Suprapubic skin (tissue), 4 donors: Measurements from ENCODE around the gene PHPT1.

Experiments used
- POLR2A ChIP-seq, 2 donors: fragments of 450-650 bp; IDR thresholded peaks; one replicate each; pipeline ENCODE4 v1.6.1; 2017; ENCODE audit warnings: antibody characterized with exemption in 2 of 2, mild to moderate bottlenecking in 2 of 2, moderate library complexity in 2 of 2
- POLR2AphosphoS5 ChIP-seq, 3 donors: sonication (generic); formaldehyde crosslinking; IDR thresholded peaks; one replicate each; pipeline ENCODE4 v1.6.1; 2017; ENCODE audit warnings: antibody characterized with exemption in 3 of 3
- TF ChIP-seq, protein P1 (sequence below), 2 donors: fragments of 200-600 bp in 1 of 2; fragments of 450-650 bp in 1 of 2; sonication (generic) in 1 of 2; IDR thresholded peaks; one replicate each; pipeline ENCODE4 v1.5.1; 2016 to 2019; ENCODE audit warnings: antibody characterized with exemption in 2 of 2, mild to moderate bottlenecking in 1 of 2, moderate library complexity in 1 of 2

DNA sequence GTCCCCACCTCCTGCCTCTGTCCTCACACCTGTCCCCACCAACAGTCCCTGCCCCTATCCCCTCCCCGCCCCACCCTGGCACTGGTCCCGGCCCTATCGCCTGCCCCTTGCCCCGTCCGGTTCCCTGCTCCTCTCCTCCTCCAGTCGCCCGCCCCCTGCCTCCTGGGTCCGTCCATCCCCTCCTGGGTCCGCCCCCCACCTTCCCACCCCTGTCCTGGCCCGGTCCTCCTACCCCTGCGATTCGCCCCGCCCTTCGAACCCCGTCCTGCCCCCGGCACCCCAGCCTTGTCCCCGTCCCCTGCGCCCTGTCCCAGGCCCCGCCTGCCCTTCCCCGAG is 16.5 kb downstream of the PHPT1 start:
- TF ChIP-seq, protein P1, sequence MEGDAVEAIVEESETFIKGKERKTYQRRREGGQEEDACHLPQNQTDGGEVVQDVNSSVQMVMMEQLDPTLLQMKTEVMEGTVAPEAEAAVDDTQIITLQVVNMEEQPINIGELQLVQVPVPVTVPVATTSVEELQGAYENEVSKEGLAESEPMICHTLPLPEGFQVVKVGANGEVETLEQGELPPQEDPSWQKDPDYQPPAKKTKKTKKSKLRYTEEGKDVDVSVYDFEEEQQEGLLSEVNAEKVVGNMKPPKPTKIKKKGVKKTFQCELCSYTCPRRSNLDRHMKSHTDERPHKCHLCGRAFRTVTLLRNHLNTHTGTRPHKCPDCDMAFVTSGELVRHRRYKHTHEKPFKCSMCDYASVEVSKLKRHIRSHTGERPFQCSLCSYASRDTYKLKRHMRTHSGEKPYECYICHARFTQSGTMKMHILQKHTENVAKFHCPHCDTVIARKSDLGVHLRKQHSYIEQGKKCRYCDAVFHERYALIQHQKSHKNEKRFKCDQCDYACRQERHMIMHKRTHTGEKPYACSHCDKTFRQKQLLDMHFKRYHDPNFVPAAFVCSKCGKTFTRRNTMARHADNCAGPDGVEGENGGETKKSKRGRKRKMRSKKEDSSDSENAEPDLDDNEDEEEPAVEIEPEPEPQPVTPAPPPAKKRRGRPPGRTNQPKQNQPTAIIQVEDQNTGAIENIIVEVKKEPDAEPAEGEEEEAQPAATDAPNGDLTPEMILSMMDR (IDR thresholded peaks at IDR 0.05), result no peak
- TF ChIP-seq POLR2A (IDR thresholded peaks at IDR 0.05) (no peak), POLR2AphosphoS5 (IDR thresholded peaks at IDR 0.05) (no peak)
